ENCODE measurements around the gene CTAGE9.
"Not testable (repeated sequence)": the region's sequence is repeated elsewhere in the genome, so short reads cannot be mapped to it uniquely, and the experiment has no call there.

CTAGE9 gene

GRCh38 chr6:131728296-131728939 is 17.6 kb upstream of the CTAGE9 start:
- no peak overlapping the region for H3K4me3 ChIP-seq (ENCODE audit: low read depth, low read length)
- DNase-seq (ENCODE audit: low read depth), result no peak
- no peak for TF ChIP-seq CTCF (IDR thresholded peaks at IDR 0.05; ENCODE audit: control insufficient read depth, extremely low read depth, insufficient read depth)

- DNase-seq (ENCODE audit: low read depth), result no peak
- TF ChIP-seq CTCF (IDR thresholded peaks at IDR 0.05; ENCODE audit: control insufficient read depth, extremely low read depth, insufficient read depth), result no peak
- H3K4me3 ChIP-seq (ENCODE audit: low read depth, low read length), result no peak overlapping the region
These were observed 17.1 kb upstream of the CTAGE9 start for GRCh38 chr6:131727868-131728267.

- no peak for TF ChIP-seq CTCF (IDR thresholded peaks at IDR 0.05; ENCODE audit: control insufficient read depth, extremely low read depth, insufficient read depth)
- no peak for DNase-seq (ENCODE audit: low read depth)
- no peak overlapping the region for H3K4me3 ChIP-seq (ENCODE audit: low read depth, low read length)
These were observed 16.6 kb upstream of the CTAGE9 start for GRCh38 chr6:131727467-131727866.

- no peak for TF ChIP-seq CTCF (IDR thresholded peaks at IDR 0.05; ENCODE audit: control insufficient read depth, extremely low read depth, insufficient read depth)
- DNase-seq (ENCODE audit: low read depth), result no peak
- no peak overlapping the region for H3K4me3 ChIP-seq (ENCODE audit: low read depth, low read length)
These were observed 13.3 kb upstream of the CTAGE9 start for GRCh38 chr6:131724114-131724513.

GRCh38 chr6:131721161-131721560 is 10.3 kb upstream of the CTAGE9 start:
- no peak for TF ChIP-seq CTCF (IDR thresholded peaks at IDR 0.05; ENCODE audit: control insufficient read depth, extremely low read depth, insufficient read depth)
- no peak for DNase-seq (ENCODE audit: low read depth)
- H3K4me3 ChIP-seq (ENCODE audit: low read depth, low read length), result no peak overlapping the region

- no peak for DNase-seq (ENCODE audit: low read depth)
- no peak for TF ChIP-seq CTCF (IDR thresholded peaks at IDR 0.05; ENCODE audit: control insufficient read depth, extremely low read depth, insufficient read depth)
- H3K4me3 ChIP-seq (ENCODE audit: low read depth, low read length), result no peak overlapping the region
These were observed 7.2 kb upstream of the CTAGE9 start for GRCh38 chr6:131717836-131718542.

- H3K4me3 ChIP-seq (ENCODE audit: low read depth, low read length); DNase-seq (ENCODE audit: low read depth): not testable (repeated sequence)
These were observed 4.8 kb upstream of the CTAGE9 start for GRCh38 chr6:131715567-131715966.

- not testable (repeated sequence) for DNase-seq (ENCODE audit: low read depth); H3K4me3 ChIP-seq (ENCODE audit: low read depth, low read length)
These were observed 6.9 kb downstream of the CTAGE9 start for GRCh38 chr6:131703905-131704304.

- not testable (repeated sequence) for H3K4me3 ChIP-seq (ENCODE audit: low read depth, low read length); DNase-seq (ENCODE audit: low read depth)
These were observed 10.0 kb downstream of the CTAGE9 start for GRCh38 chr6:131700851-131701250.
